DND-41 (cell line): Measurements from ENCODE around the gene U2AF1L4.

ENCODE experiments used
- CTCF ChIP-seq: IDR thresholded peaks from 2 replicates; pipeline ENCODE4 v1.5.1; 2012; ENCODE audit warnings: borderline replicate concordance, low read length, moderate library complexity, mild to moderate bottlenecking; ENCODE audit not compliant: poor library complexity, severe bottlenecking; ENCODE audit errors: extremely low read depth
- EZH2 ChIP-seq: IDR thresholded peaks from 3 replicates; pipeline ENCODE4 v1.6.1; 2012; ENCODE audit warnings: borderline replicate concordance, low read depth, mild to moderate bottlenecking, moderate library complexity, low read length, inconsistent platforms; ENCODE audit not compliant: severe bottlenecking

GRCh38 chr19:35738021-35738886, 7.0 kb downstream of the U2AF1L4 start:
- TF ChIP-seq CTCF (no peak), EZH2 (no peak)
